SK-N-SH treated with all-trans-retinoic acid at 6 μM for 48 hours (cell line): ENCODE measurements around the gene PARVG.

Experiments
- ATAC-seq: fragments of 200-7000 bp; cut with Tn5 transposase; 3 replicates; pipeline ENCODE4 v1.9.1; 2020; ENCODE audit warnings: mild to moderate bottlenecking, moderate library complexity
- ARNTL ChIP-seq: fragments of 450-650 bp; formaldehyde crosslinking; IDR thresholded peaks from 2 replicates; pipeline ENCODE4 v1.5.0; 2020; ENCODE audit warnings: low read depth, mild to moderate bottlenecking, moderate library complexity, borderline replicate concordance
- BACH2 ChIP-seq: fragments of 250-450 bp; sonication (Bioruptor Pico); IDR thresholded peaks from 2 replicates; pipeline ENCODE4 v1.9.0; 2021; ENCODE audit warnings: mild to moderate bottlenecking, borderline replicate concordance
- ESRRG ChIP-seq: fragments of 250-450 bp; sonication (Bioruptor Pico); IDR thresholded peaks from 2 replicates; pipeline ENCODE4 v1.6.1; 2021; ENCODE audit warnings: mild to moderate bottlenecking
- GLIS3 ChIP-seq: fragments of 250-450 bp; sonication (Bioruptor Pico); IDR thresholded peaks from 2 replicates; pipeline ENCODE4 v1.5.0; 2020; ENCODE audit warnings: mild to moderate bottlenecking, moderate library complexity
- ISL1 ChIP-seq: fragments of 250-450 bp; sonication (Bioruptor Pico); IDR thresholded peaks from 2 replicates; pipeline ENCODE4 v2.1.2; 2022; ENCODE audit warnings: mild to moderate bottlenecking, moderate library complexity
- OSR1 ChIP-seq: fragments of 250-450 bp; sonication (Bioruptor Pico); IDR thresholded peaks from 2 replicates; pipeline ENCODE4 v1.8.0; 2022; ENCODE audit warnings: moderate library complexity, mild to moderate bottlenecking, inconsistent platforms
- PPARA ChIP-seq: fragments of 250-450 bp; sonication (Bioruptor Pico); IDR thresholded peaks from 2 replicates; pipeline ENCODE4 v1.5.0; 2020; ENCODE audit warnings: mild to moderate bottlenecking, borderline replicate concordance
- RARB ChIP-seq: fragments of 250-450 bp; sonication (Bioruptor Pico); IDR thresholded peaks from 2 replicates; pipeline ENCODE4 v1.8.0; 2021; ENCODE audit warnings: mild to moderate bottlenecking, moderate library complexity
- SNAI2 ChIP-seq: fragments of 250-450 bp; sonication (Bioruptor Pico); IDR thresholded peaks from 2 replicates; pipeline ENCODE4 v1.5.0; 2020; ENCODE audit warnings: mild to moderate bottlenecking, moderate library complexity
- TCF4 ChIP-seq: fragments of 250-450 bp; sonication (Bioruptor Pico); IDR thresholded peaks from 2 replicates; pipeline ENCODE4 v1.8.0; 2021; ENCODE audit warnings: mild to moderate bottlenecking, moderate library complexity, borderline replicate concordance
- TOX ChIP-seq: fragments of 250-450 bp; sonication (Bioruptor Pico); IDR thresholded peaks from 2 replicates; pipeline ENCODE4 v1.8.0; 2021; ENCODE audit warnings: mild to moderate bottlenecking, moderate library complexity, borderline replicate concordance
- ZC3H10 ChIP-seq: fragments of 250-450 bp; sonication (Bioruptor Pico); IDR thresholded peaks from 2 replicates; pipeline ENCODE4 v1.5.1; 2021; ENCODE audit warnings: mild to moderate bottlenecking, moderate library complexity
- ZFP3 ChIP-seq: fragments of 250-450 bp; sonication (Bioruptor Pico); IDR thresholded peaks from 2 replicates; pipeline ENCODE4 v1.5.0; 2020; ENCODE audit warnings: mild to moderate bottlenecking, moderate library complexity
- ZNF565 ChIP-seq: fragments of 450-650 bp; formaldehyde crosslinking; conservative IDR thresholded peaks from 2 replicates; pipeline ENCODE4 v1.5.0; 2020; ENCODE audit warnings: low read depth, mild to moderate bottlenecking, moderate library complexity
- ZNF70 ChIP-seq: fragments of 450-650 bp; formaldehyde crosslinking; IDR thresholded peaks from 2 replicates; pipeline ENCODE4 v1.5.0; 2020; ENCODE audit warnings: mild to moderate bottlenecking, moderate library complexity
- ZNF8 ChIP-seq: fragments of 450-650 bp; formaldehyde crosslinking; IDR thresholded peaks from 2 replicates; pipeline ENCODE4 v1.5.0; 2020; ENCODE audit warnings: mild to moderate bottlenecking, moderate library complexity
- TF ChIP-seq, protein P1 (sequence below): fragments of 250-450 bp; sonication (Bioruptor Pico); IDR thresholded peaks from 2 replicates; pipeline ENCODE4 v1.5.1; 2020; ENCODE audit warnings: low read depth, mild to moderate bottlenecking, moderate library complexity
- TF ChIP-seq, protein P2 (sequence below): fragments of 250-450 bp; sonication (Bioruptor Pico); IDR thresholded peaks from 2 replicates; pipeline ENCODE4 v1.8.0; 2020; ENCODE audit warnings: mild to moderate bottlenecking, moderate library complexity, borderline replicate concordance
- TF ChIP-seq, protein P3 (sequence below): fragments of 250-450 bp; sonication (Bioruptor Pico); IDR thresholded peaks from 2 replicates; pipeline ENCODE4 v1.5.0; 2020; ENCODE audit warnings: mild to moderate bottlenecking, moderate library complexity
- TF ChIP-seq, protein P4 (sequence below): fragments of 250-450 bp; sonication (Bioruptor Pico); IDR thresholded peaks from 2 replicates; pipeline ENCODE4 v1.8.0; 2021; ENCODE audit warnings: low read depth, mild to moderate bottlenecking, moderate library complexity, borderline replicate concordance

PARVG gene

DNA sequence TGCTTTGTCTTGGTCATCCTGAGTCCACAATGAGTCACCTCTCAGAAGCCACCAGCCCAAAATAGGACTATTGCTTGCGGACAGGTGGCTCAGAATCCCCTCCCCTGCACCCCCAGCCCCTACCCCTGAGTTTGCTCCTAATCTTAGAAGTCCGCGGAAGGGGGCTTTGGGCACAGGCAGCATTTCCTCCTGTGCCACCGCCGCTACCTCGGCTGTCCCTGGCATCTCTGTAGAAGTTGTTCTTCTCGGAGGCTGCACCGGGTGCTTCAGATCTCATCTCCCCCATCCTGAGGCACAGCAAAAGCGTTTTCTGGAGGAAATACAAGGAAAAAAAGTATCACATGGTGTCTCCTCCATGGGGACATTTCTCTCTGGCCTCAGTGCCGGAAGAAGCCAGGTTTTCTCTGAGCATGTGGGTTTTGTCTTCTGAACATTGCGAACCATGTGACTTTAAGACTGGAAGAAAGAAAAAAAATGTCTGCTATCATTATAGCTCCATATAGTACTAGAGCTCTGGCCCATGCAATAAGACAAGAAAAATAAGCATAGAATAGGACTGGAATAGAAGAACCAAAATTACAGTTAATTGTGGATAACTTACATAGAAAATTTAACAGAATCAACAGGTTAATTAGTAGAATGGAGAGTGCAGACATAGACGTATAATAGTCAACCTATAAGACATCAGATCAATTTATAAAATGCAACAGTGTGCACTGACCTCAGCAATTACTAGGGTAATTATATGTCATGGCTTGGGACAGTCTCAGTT lies 68.8 kb downstream of the PARVG start:
- no peak for TF ChIP-seq ZNF70 (CRISPR knock-in tag)
- no peak for ATAC-seq

DNA sequence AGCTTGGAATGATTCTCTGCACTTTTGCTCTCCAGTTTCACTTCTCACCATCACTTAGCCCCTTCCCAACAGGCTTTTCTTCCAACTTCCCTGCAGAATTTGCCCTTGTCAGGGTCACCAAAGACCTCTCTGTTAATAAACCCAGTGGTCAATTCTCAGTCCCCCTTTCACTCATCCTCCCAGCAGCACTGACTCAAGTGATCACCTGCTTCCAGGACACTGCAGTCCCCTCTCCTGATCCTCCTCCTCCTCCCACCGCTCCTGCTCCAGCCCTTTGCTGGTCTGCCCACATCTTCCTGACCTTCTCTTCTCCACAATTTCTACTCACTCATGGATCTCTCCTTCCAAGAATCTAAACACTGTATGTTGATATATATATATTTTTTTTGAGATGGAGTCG lies 74.1 kb downstream of the PARVG start:
- no peak for ATAC-seq
- TF ChIP-seq, protein P1, sequence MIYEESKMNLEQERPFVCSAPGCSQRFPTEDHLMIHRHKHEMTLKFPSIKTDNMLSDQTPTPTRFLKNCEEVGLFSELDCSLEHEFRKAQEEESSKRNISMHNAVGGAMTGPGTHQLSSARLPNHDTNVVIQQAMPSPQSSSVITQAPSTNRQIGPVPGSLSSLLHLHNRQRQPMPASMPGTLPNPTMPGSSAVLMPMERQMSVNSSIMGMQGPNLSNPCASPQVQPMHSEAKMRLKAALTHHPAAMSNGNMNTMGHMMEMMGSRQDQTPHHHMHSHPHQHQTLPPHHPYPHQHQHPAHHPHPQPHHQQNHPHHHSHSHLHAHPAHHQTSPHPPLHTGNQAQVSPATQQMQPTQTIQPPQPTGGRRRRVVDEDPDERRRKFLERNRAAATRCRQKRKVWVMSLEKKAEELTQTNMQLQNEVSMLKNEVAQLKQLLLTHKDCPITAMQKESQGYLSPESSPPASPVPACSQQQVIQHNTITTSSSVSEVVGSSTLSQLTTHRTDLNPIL (CRISPR knock-in tag) = no peak
- TF ChIP-seq SNAI2 (no peak), RARB (no peak), TCF4 (CRISPR knock-in tag) (no peak), TOX (CRISPR knock-in tag) (no peak), ESRRG (CRISPR knock-in tag) (no peak), OSR1 (CRISPR knock-in tag) (no peak), ISL1 (CRISPR knock-in tag) (no peak), GLIS3 (CRISPR knock-in tag) (no peak), ZNF70 (CRISPR knock-in tag) (no peak), ZC3H10 (CRISPR knock-in tag) (no peak), ZFP3 (CRISPR knock-in tag) (no peak), ZNF8 (CRISPR knock-in tag) (no peak), ARNTL (no peak), ZNF565 (CRISPR knock-in tag) (no peak)
- TF ChIP-seq, protein P2, sequence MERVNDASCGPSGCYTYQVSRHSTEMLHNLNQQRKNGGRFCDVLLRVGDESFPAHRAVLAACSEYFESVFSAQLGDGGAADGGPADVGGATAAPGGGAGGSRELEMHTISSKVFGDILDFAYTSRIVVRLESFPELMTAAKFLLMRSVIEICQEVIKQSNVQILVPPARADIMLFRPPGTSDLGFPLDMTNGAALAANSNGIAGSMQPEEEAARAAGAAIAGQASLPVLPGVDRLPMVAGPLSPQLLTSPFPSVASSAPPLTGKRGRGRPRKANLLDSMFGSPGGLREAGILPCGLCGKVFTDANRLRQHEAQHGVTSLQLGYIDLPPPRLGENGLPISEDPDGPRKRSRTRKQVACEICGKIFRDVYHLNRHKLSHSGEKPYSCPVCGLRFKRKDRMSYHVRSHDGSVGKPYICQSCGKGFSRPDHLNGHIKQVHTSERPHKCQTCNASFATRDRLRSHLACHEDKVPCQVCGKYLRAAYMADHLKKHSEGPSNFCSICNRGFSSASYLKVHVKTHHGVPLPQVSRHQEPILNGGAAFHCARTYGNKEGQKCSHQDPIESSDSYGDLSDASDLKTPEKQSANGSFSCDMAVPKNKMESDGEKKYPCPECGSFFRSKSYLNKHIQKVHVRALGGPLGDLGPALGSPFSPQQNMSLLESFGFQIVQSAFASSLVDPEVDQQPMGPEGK (CRISPR knock-in tag) = no peak
- TF ChIP-seq, protein P3, sequence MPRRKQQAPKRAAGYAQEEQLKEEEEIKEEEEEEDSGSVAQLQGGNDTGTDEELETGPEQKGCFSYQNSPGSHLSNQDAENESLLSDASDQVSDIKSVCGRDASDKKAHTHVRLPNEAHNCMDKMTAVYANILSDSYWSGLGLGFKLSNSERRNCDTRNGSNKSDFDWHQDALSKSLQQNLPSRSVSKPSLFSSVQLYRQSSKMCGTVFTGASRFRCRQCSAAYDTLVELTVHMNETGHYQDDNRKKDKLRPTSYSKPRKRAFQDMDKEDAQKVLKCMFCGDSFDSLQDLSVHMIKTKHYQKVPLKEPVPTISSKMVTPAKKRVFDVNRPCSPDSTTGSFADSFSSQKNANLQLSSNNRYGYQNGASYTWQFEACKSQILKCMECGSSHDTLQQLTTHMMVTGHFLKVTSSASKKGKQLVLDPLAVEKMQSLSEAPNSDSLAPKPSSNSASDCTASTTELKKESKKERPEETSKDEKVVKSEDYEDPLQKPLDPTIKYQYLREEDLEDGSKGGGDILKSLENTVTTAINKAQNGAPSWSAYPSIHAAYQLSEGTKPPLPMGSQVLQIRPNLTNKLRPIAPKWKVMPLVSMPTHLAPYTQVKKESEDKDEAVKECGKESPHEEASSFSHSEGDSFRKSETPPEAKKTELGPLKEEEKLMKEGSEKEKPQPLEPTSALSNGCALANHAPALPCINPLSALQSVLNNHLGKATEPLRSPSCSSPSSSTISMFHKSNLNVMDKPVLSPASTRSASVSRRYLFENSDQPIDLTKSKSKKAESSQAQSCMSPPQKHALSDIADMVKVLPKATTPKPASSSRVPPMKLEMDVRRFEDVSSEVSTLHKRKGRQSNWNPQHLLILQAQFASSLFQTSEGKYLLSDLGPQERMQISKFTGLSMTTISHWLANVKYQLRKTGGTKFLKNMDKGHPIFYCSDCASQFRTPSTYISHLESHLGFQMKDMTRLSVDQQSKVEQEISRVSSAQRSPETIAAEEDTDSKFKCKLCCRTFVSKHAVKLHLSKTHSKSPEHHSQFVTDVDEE (CRISPR knock-in tag) = no peak
- TF ChIP-seq, all 23 proteins: peak for 0

DNA sequence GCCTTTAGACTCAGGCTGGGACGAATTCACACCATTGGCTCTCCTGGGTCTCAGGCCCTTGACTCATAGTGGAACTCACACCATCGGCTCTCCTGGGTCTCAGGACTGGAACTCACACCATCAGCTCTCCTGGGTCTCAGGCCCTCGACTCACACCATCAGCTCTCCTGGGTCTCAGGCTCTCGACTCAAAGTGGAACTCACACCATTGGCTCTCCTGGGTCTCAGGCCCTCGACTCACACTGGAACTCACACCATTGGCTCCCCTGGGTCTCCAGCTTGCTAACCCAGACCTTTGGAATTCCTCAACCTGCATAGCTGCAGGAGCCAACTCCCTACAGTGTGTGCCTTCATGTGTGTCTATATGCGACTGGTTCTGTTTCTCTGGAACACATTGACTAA lies 75.4 kb downstream of the PARVG start:
- no peak for ATAC-seq
- TF ChIP-seq ZNF565 (CRISPR knock-in tag) = no peak
- no peak for TF ChIP-seq ARNTL
- TF ChIP-seq, protein P3 (CRISPR knock-in tag) = no peak
- no peak for TF ChIP-seq ZNF8 (CRISPR knock-in tag)
- TF ChIP-seq PPARA = no peak
- TF ChIP-seq, protein P2 (CRISPR knock-in tag) = no peak
- TF ChIP-seq ISL1 (CRISPR knock-in tag) = no peak
- no peak for TF ChIP-seq ESRRG (CRISPR knock-in tag)
- TF ChIP-seq, protein P4, sequence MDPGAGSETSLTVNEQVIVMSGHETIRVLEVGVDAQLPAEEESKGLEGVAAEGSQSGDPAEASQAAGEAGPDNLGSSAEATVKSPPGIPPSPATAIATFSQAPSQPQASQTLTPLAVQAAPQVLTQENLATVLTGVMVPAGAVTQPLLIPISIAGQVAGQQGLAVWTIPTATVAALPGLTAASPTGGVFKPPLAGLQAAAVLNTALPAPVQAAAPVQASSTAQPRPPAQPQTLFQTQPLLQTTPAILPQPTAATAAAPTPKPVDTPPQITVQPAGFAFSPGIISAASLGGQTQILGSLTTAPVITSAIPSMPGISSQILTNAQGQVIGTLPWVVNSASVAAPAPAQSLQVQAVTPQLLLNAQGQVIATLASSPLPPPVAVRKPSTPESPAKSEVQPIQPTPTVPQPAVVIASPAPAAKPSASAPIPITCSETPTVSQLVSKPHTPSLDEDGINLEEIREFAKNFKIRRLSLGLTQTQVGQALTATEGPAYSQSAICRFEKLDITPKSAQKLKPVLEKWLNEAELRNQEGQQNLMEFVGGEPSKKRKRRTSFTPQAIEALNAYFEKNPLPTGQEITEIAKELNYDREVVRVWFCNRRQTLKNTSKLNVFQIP (CRISPR knock-in tag) = no peak
- TF ChIP-seq GLIS3 (CRISPR knock-in tag) = no peak
- TF ChIP-seq RARB = no peak
- no peak for TF ChIP-seq ZC3H10 (CRISPR knock-in tag)
- TF ChIP-seq SNAI2 = no peak
- TF ChIP-seq OSR1 (CRISPR knock-in tag) = no peak
- no peak for TF ChIP-seq BACH2 (CRISPR knock-in tag)
- TF ChIP-seq, protein P1 (CRISPR knock-in tag) = no peak
